IMR-90 (cell line): Measurements from ENCODE around the gene AOPEP. TPM values are rescaled to one million over a fixed set of nuclear protein-coding genes. Genes with fewer than 3 reads are reported as not detected.

Source experiments
- ATAC-seq: fragments of 200-7000 bp; cut with Tn5 transposase; 2 replicates; pipeline ENCODE4 v1.9.1; 2020; ENCODE audit warnings: low read depth, mild to moderate bottlenecking, moderate library complexity
- BruUV-seq: library from RNA; stranded (reverse); fragments of 400-500 nt; replicated peaks from 2 replicates; lab custom pipeline; 2021; lab: Mats Ljungman, UMichigan
- CTCF ChIA-PET: fragments of 300-600 bp; formaldehyde crosslinking; extraction: SDS; loops from one replicate; lab custom pipeline; 2021; ENCODE audit warnings: antibody characterized with exemption; lab: Yijun Ruan, JAX
- POLR2A ChIA-PET: fragments of 300-600 bp; sonication (Branson Sonifier 250); formaldehyde crosslinking; loops from one replicate; lab custom pipeline; 2022; ENCODE audit warnings: antibody characterized with exemption; ENCODE audit not compliant: unreplicated experiment; lab: Charles Lee
- DNase-seq: peaks from one replicate; pipeline ENCODE4 v3.0.0; 2013
- H2AFZ ChIP-seq: replicated peaks from 2 replicates; pipeline ENCODE3; 2013; ENCODE audit warnings: low read length, mild to moderate bottlenecking; ENCODE audit not compliant: poor library complexity
- H2AK5ac ChIP-seq: 2 replicates; pipeline ENCODE4 v1.6.1; 2013; ENCODE audit warnings: low read depth, low read length, inconsistent platforms
- H2AK9ac ChIP-seq: replicated peaks from 2 replicates; pipeline ENCODE3; 2013; ENCODE audit warnings: mild to moderate bottlenecking, low read depth, low read length, moderate library complexity; ENCODE audit not compliant: poor library complexity
- H2BK120ac ChIP-seq: 2 replicates; pipeline ENCODE4 v1.6.1; 2013; ENCODE audit warnings: low read depth, low read length, inconsistent platforms
- H2BK15ac ChIP-seq: 3 replicates; pipeline ENCODE4 v1.6.1; 2013; ENCODE audit warnings: low read depth, low read length, inconsistent platforms
- H2BK20ac ChIP-seq: 2 replicates; pipeline ENCODE4 v1.6.1; 2013; ENCODE audit warnings: low read depth, mild to moderate bottlenecking, inconsistent platforms, low read length, moderate library complexity
- H2BK5ac ChIP-seq: 2 replicates; pipeline ENCODE4 v1.6.1; 2013; ENCODE audit warnings: mild to moderate bottlenecking, low read depth, low read length, inconsistent platforms; ENCODE audit not compliant: poor library complexity, severe bottlenecking
- H3K14ac ChIP-seq: replicated peaks from 2 replicates; pipeline ENCODE4 v1.6.1; 2013; ENCODE audit warnings: low read depth, low read length, inconsistent platforms
- H3K18ac ChIP-seq: 2 replicates; pipeline ENCODE4 v1.6.1; 2013; ENCODE audit warnings: low read depth, low read length, control low read depth
- H3K23ac ChIP-seq: 2 replicates; pipeline ENCODE4 v1.6.1; 2013; ENCODE audit warnings: low read depth, low read length, inconsistent platforms
- H3K27ac ChIP-seq: 2 replicates; pipeline ENCODE4 v1.5.1; 2013; ENCODE audit warnings: mild to moderate bottlenecking, control low read depth, low read length; ENCODE audit not compliant: insufficient read depth
- H3K27me3 ChIP-seq: 2 replicates; pipeline ENCODE4 v1.6.1; 2013; ENCODE audit warnings: low read length; ENCODE audit not compliant: control insufficient read depth, insufficient read depth
- H3K36me3 ChIP-seq: 2 replicates; pipeline ENCODE4 v1.6.1; 2013; ENCODE audit warnings: low read length, mixed read lengths; ENCODE audit not compliant: control insufficient read depth, insufficient read depth
- H3K4ac ChIP-seq: 2 replicates; pipeline ENCODE4 v1.6.1; 2013; ENCODE audit warnings: low read depth, low read length, inconsistent platforms
- H3K4me1 ChIP-seq: 2 replicates; pipeline ENCODE4 v1.6.1; 2013; ENCODE audit warnings: low read length, mixed read lengths; ENCODE audit not compliant: control insufficient read depth, insufficient read depth
- H3K4me2 ChIP-seq: 2 replicates; pipeline ENCODE4 v1.6.1; 2013; ENCODE audit warnings: low read depth, mild to moderate bottlenecking, control low read depth, low read length, moderate library complexity
- H3K4me3 ChIP-seq: 2 replicates; pipeline ENCODE4 v1.5.1; 2013; ENCODE audit warnings: low read depth, mild to moderate bottlenecking, control low read depth, low read length, moderate library complexity; ENCODE audit not compliant: insufficient read depth
- H3K56ac ChIP-seq: 2 replicates; pipeline ENCODE4 v1.6.1; 2013; ENCODE audit warnings: low read length, inconsistent platforms; ENCODE audit not compliant: insufficient read depth; ENCODE audit errors: extremely low read depth
- H3K79me1 ChIP-seq, 2 experiments: 2 replicates each; pipeline ENCODE4 v1.6.1; 2013; ENCODE audit warnings: low read length in 2 of 2, inconsistent platforms in 1 of 2, low read depth in 1 of 2
- H3K9ac ChIP-seq: 2 replicates; pipeline ENCODE4 v1.6.1; 2013; ENCODE audit warnings: low read depth, low read length, control low read depth
- H3K9me1 ChIP-seq: 2 replicates; pipeline ENCODE4 v1.6.1; 2013; ENCODE audit warnings: low read length, inconsistent platforms; ENCODE audit not compliant: insufficient read depth
- H3K9me3 ChIP-seq: 2 replicates; pipeline ENCODE4 v1.6.1; 2013; ENCODE audit warnings: low read length; ENCODE audit not compliant: control insufficient read depth, insufficient read depth
- H4K20me1 ChIP-seq: 2 replicates; pipeline ENCODE4 v1.6.1; 2013; ENCODE audit warnings: low read length, inconsistent platforms; ENCODE audit not compliant: insufficient read depth
- H4K5ac ChIP-seq: 2 replicates; pipeline ENCODE4 v1.6.1; 2013; ENCODE audit warnings: mild to moderate bottlenecking, low read depth, low read length, control low read depth
- H4K8ac ChIP-seq, 2 experiments: 2 replicates each; pipeline ENCODE4 v1.6.1; 2013; ENCODE audit warnings: low read depth in 2 of 2, low read length in 2 of 2, control low read depth in 1 of 2, inconsistent platforms in 1 of 2
- H4K91ac ChIP-seq: 2 replicates; pipeline ENCODE4 v1.6.1; 2013; ENCODE audit warnings: low read depth, low read length, inconsistent platforms; ENCODE audit not compliant: insufficient read depth
- CEBPB ChIP-seq: IDR thresholded peaks from 2 replicates; pipeline ENCODE4 v1.6.1; 2012; ENCODE audit warnings: low read depth, low read length, improper control_type of control experiment
- CHD1 ChIP-seq: IDR thresholded peaks from 2 replicates; pipeline ENCODE4 v1.6.1; 2012; ENCODE audit warnings: low read depth, low read length, improper control_type of control experiment
- CTCF ChIP-seq: conservative IDR thresholded peaks from 2 replicates; pipeline ENCODE4 v1.5.1; 2012; ENCODE audit warnings: mild to moderate bottlenecking, low read depth, low read length, improper control_type of control experiment
- ELK1 ChIP-seq: fragments of 150-350 bp; IDR thresholded peaks from 2 replicates; pipeline ENCODE4 v1.6.1; 2016; ENCODE audit warnings: low read depth, mild to moderate bottlenecking, low read length, moderate library complexity, borderline replicate concordance
- FOS ChIP-seq: fragments of 150-350 bp; IDR thresholded peaks from 2 replicates; pipeline ENCODE4 v1.6.1; 2016; ENCODE audit warnings: low read depth, low read length
- MXI1 ChIP-seq: IDR thresholded peaks from 2 replicates; pipeline ENCODE4 v1.6.1; 2012; ENCODE audit warnings: low read depth, mild to moderate bottlenecking, low read length, moderate library complexity, borderline replicate concordance
- NFE2L2 ChIP-seq: fragments of 150-350 bp; IDR thresholded peaks from 2 replicates; pipeline ENCODE4 v1.6.1; 2016; ENCODE audit warnings: low read depth, mild to moderate bottlenecking, low read length
- POLR2A ChIP-seq: IDR thresholded peaks from 2 replicates; pipeline ENCODE4 v1.6.1; 2012; ENCODE audit warnings: mild to moderate bottlenecking, low read depth, low read length
- RAD21 ChIP-seq: IDR thresholded peaks from 2 replicates; pipeline ENCODE4 v1.6.1; 2012; ENCODE audit warnings: low read length, improper control_type of control experiment
- SMC3 ChIP-seq: fragments of 150-350 bp; IDR thresholded peaks from 2 replicates; pipeline ENCODE4 v1.6.1; 2016; ENCODE audit warnings: low read depth, mild to moderate bottlenecking, antibody characterized with exemption, low read length, moderate library complexity
- USF2 ChIP-seq: fragments of 150-350 bp; IDR thresholded peaks from 2 replicates; pipeline ENCODE4 v1.6.1; 2017; ENCODE audit warnings: mild to moderate bottlenecking, antibody characterized with exemption, low read length, low read depth
- WGBS, 2 experiments: methylation state at CpG; one replicate each; pipeline versions ENCODE4 v1.1.5 to v1.1.7; 2013; ENCODE audit warnings: missing lambda C conversion rate in 2 of 2; ENCODE audit not compliant: insufficient read length in 1 of 2; ENCODE audit errors: extremely low coverage in 2 of 2; 5-methylcytosine and 5-hydroxymethylcytosine counted together
- dilution Hi-C: fragments of 300-500 bp; cut with HindIII; formaldehyde crosslinking; loops from one replicate; pipeline ENCODE4 v1.14.3; 2018; ENCODE audit warnings: low sequenced_read_pairs; ENCODE audit not compliant: unreplicated experiment
- in situ Hi-C: fragments of 300-500 bp; cut with MboI; formaldehyde crosslinking; loops from 3 replicates; pipeline ENCODE4 v1.14.3; 2019; ENCODE audit warnings: low sequenced_read_pairs, inconsistent platforms, mixed read lengths
- intact Hi-C: fragments of 100-400 bp; cut with micrococcal nuclease; formaldehyde crosslinking; loops from 2 replicates; pipeline ENCODE4 v1.10.0; 2022
- polyA plus RNA-seq, 3 experiments: library from polyadenylated mRNA; depleted of rRNA; stranded (reverse); fragments of >200 nt; gene quantifications; 2 replicates each; pipeline ENCODE4 v1.2.3, GENCODE V29; 2012; ENCODE audit warnings: low replicate concordance in 1 of 3
- total RNA-seq: library from RNA; depleted of rRNA; stranded (reverse); fragments of >200 nt; gene quantifications from 2 replicates; pipeline ENCODE4 v1.2.3, GENCODE V29; 2012

The AOPEP gene
- total and polyA plus RNA-seq, 2 of the 4 experiments (the other 2 are of a cell fraction), result 34.9 to 38.7 TPM

GRCh38 chr9:95093586-95093985, 367.1 kb downstream of the AOPEP start:
- 94% methylated on average over 13 of the region's 16 CpGs; no CpG with 5 or more reads in 1 of the 2 experiments for WGBS, 2 experiments
- BruUV-seq, result no TSS peak
- CTCF ChIA-PET, result no interaction called here

More at GRCh38 chr9:95093586-95093985, 367.1 kb downstream of the AOPEP start:
- H3K79me1 ChIP-seq, result peaks cover 8 to 57% of the 10 kb centered on the region in 2 experiments; a peak in 3 of 4 replicates
- H3K27ac ChIP-seq, result no peak overlapping the region
- H3K4me3 ChIP-seq, result no peak overlapping the region
- no peak overlapping the region for H4K91ac ChIP-seq
- peaks cover 14% of the 10 kb centered on the region for H4K20me1 ChIP-seq
- no peaks in the 10 kb centered on the region for H3K9me3 ChIP-seq
- no peak overlapping the region for H2BK20ac ChIP-seq
- peaks cover 31% of the 10 kb centered on the region; the same call in 1 of the 2 replicates for H3K9me1 ChIP-seq
- H3K18ac ChIP-seq, result no peak overlapping the region
- H3K27me3 ChIP-seq, result no peaks in the 10 kb centered on the region
- no peak overlapping the region for H2BK5ac ChIP-seq
- in situ Hi-C loops (no loop called here), intact Hi-C loops (no loop called here), dilution Hi-C loops (no loop called here)
- no peak overlapping the region for H3K23ac ChIP-seq
- no peak overlapping the region for H2BK120ac ChIP-seq
- no peak overlapping the region for H4K8ac ChIP-seq
- peaks cover 24% of the 10 kb centered on the region for H3K36me3 ChIP-seq
- H3K14ac ChIP-seq, result no peak overlapping the region
- POLR2A ChIA-PET, result no interaction called here
- no peak for DNase-seq
- TF ChIP-seq ELK1 (no peak), CEBPB (no peak), RAD21 (no peak), SMC3 (no peak), POLR2A (no peak), CHD1 (no peak), NFE2L2 (no peak), FOS (no peak), USF2 (no peak), MXI1 (no peak), CTCF (no peak)
- H2AFZ ChIP-seq, result no peak overlapping the region
- H3K9ac ChIP-seq, result no peak overlapping the region
- no peak overlapping the region for H2AK5ac ChIP-seq
- no peak overlapping the region for H3K56ac ChIP-seq
- H3K4me1 ChIP-seq, result peaks cover 31% of the 10 kb centered on the region
- no peak overlapping the region for H3K4ac ChIP-seq
- H4K5ac ChIP-seq, result no peak overlapping the region
- no peak overlapping the region for H2AK9ac ChIP-seq
- H2BK15ac ChIP-seq, result no peak overlapping the region
- H3K4me2 ChIP-seq, result no peak overlapping the region
- no peak for ATAC-seq
